Sigmoid colon (tissue), 4 donors: Measurements from ENCODE around the gene SMOC2.

Source experiments
- CTCF ChIP-seq, 4 experiments: fragments of 450-650 bp in 3 of 4; fragments of 200-600 bp in 1 of 4; IDR thresholded peaks; one replicate each; pipeline ENCODE4 v1.5.1; 2016 to 2019; ENCODE audit warnings: antibody characterized with exemption in 4 of 4, mild to moderate bottlenecking in 3 of 4, moderate library complexity in 2 of 4
- EP300 ChIP-seq, 4 donors: sonication (generic); formaldehyde crosslinking; IDR thresholded peaks; one replicate each; pipeline ENCODE4 v1.6.1; 2017; ENCODE audit warnings: antibody characterized with exemption in 4 of 4
- POLR2A ChIP-seq, 2 donors: fragments of 450-650 bp; IDR thresholded peaks; one replicate each; pipeline ENCODE4 v1.6.1; 2016; ENCODE audit warnings: antibody characterized with exemption in 2 of 2, mild to moderate bottlenecking in 2 of 2, moderate library complexity in 2 of 2
- POLR2AphosphoS5 ChIP-seq, 4 donors: sonication (generic); formaldehyde crosslinking; IDR thresholded peaks; one replicate each; pipeline ENCODE4 v1.6.1; 2017; ENCODE audit warnings: antibody characterized with exemption in 4 of 4

GRCh38 chr6:168626046-168626602 is 185.1 kb downstream of the SMOC2 start:
- TF ChIP-seq CTCF (IDR thresholded peaks at IDR 0.05) (no peak), POLR2AphosphoS5 (IDR thresholded peaks at IDR 0.05) (no peak), POLR2A (IDR thresholded peaks at IDR 0.05) (no peak), EP300 (IDR thresholded peaks at IDR 0.05) (no peak)
